Measurements from ENCODE around the gene CDC27.
"Not testable (repeated sequence)": the region's sequence is repeated elsewhere in the genome, so short reads cannot be mapped to it uniquely, and the experiment has no call there.

Gene CDC27

GRCh38 chr17:47120521-47121095 is 68.5 kb downstream of the CDC27 start:
- no peak for DNase-seq

GRCh38 chr17:47119746-47120520 is 69.2 kb downstream of the CDC27 start:
- no peak for DNase-seq

GRCh38 chr17:47117386-47117785 is 71.7 kb downstream of the CDC27 start:
- DNase-seq = no peak

GRCh38 chr17:47106130-47106529 is 83.0 kb downstream of the CDC27 start:
- no peak for DNase-seq

GRCh38 chr17:47105246-47105645 is 83.8 kb downstream of the CDC27 start:
- not testable (repeated sequence) for DNase-seq

GRCh38 chr17:47102914-47103313 is 86.2 kb downstream of the CDC27 start:
- no peak for DNase-seq

- peak; percentile 71 to 83 for DNase-seq
Measured at GRCh38 chr17:47099987-47100711, 88.9 kb downstream of the CDC27 start.

GRCh38 chr17:47099451-47099986 is 89.6 kb downstream of the CDC27 start:
- no peak for DNase-seq

- DNase-seq = no peak
Measured at GRCh38 chr17:47096343-47096742, 92.8 kb downstream of the CDC27 start.

GRCh38 chr17:47095268-47095667 is 93.8 kb downstream of the CDC27 start:
- no peak for DNase-seq

- no peak for DNase-seq
Measured at GRCh38 chr17:47087093-47087492, 102.0 kb downstream of the CDC27 start.

- no peak for DNase-seq
Measured at GRCh38 chr17:47085736-47086135, 103.4 kb downstream of the CDC27 start.

GRCh38 chr17:47078801-47079200 is 110.3 kb downstream of the CDC27 start:
- no peak for DNase-seq

- no peak for DNase-seq
Measured at GRCh38 chr17:47077576-47077975, 111.5 kb downstream of the CDC27 start.

GRCh38 chr17:47076171-47076570 is 112.9 kb downstream of the CDC27 start:
- no peak for DNase-seq

GRCh38 chr17:47074361-47074760 is 114.7 kb downstream of the CDC27 start:
- not testable (repeated sequence) for DNase-seq

GRCh38 chr17:47073629-47074028 is 115.5 kb downstream of the CDC27 start:
- DNase-seq = not testable (repeated sequence)

- DNase-seq = no peak
Measured at GRCh38 chr17:47072886-47073285, 116.2 kb downstream of the CDC27 start.

- DNase-seq = not testable (repeated sequence)
Measured at GRCh38 chr17:47071171-47071570, 117.9 kb downstream of the CDC27 start.

GRCh38 chr17:47070266-47070665 is 118.8 kb downstream of the CDC27 start:
- DNase-seq = not testable (repeated sequence)
